ENCODE data around the gene PKP3.
"Not testable (repeated sequence)": the region's sequence is repeated elsewhere in the genome, so short reads cannot be mapped to it uniquely, and the experiment has no call there.

Gene PKP3

GRCh38 chr11:412641-413119 lies 18.7 kb downstream of the PKP3 start:
- no peak for DNase-seq

GRCh38 chr11:413120-414081 lies 19.4 kb downstream of the PKP3 start:
- no peak for DNase-seq

GRCh38 chr11:414318-414857 lies 20.4 kb downstream of the PKP3 start:
- no peak for DNase-seq

- no peak for DNase-seq
Observed at GRCh38 chr11:415640-416041, 21.6 kb downstream of the PKP3 start.

- DNase-seq = no peak
Observed at GRCh38 chr11:416051-416756, 22.2 kb downstream of the PKP3 start.

GRCh38 chr11:416757-417621 lies 23.0 kb downstream of the PKP3 start:
- DNase-seq = no peak

- no peak for DNase-seq
Observed at GRCh38 chr11:417652-418342, 23.8 kb downstream of the PKP3 start.

- DNase-seq = no peak
Observed at GRCh38 chr11:418343-419247, 24.6 kb downstream of the PKP3 start.

GRCh38 chr11:419248-420005 lies 25.4 kb downstream of the PKP3 start:
- no peak for DNase-seq

GRCh38 chr11:420054-420910 lies 26.3 kb downstream of the PKP3 start:
- DNase-seq = no peak

- DNase-seq = no peak
Observed at GRCh38 chr11:420911-421321, 26.9 kb downstream of the PKP3 start.

- DNase-seq = no peak
Observed at GRCh38 chr11:422249-422656, 28.2 kb downstream of the PKP3 start.

- DNase-seq = no peak
Observed at GRCh38 chr11:424232-424631, 30.2 kb downstream of the PKP3 start.

- not testable (repeated sequence) for DNase-seq
Observed at GRCh38 chr11:424766-425165, 30.8 kb downstream of the PKP3 start.

- no peak for DNase-seq
Observed at GRCh38 chr11:425301-425700, 31.3 kb downstream of the PKP3 start.

GRCh38 chr11:426851-427250 lies 32.8 kb downstream of the PKP3 start:
- no peak for DNase-seq

- no peak for DNase-seq
Observed at GRCh38 chr11:428295-428694, 34.3 kb downstream of the PKP3 start.

- DNase-seq = no peak
Observed at GRCh38 chr11:429391-429790, 35.4 kb downstream of the PKP3 start.

- DNase-seq = no peak
Observed at GRCh38 chr11:429931-430456, 36.0 kb downstream of the PKP3 start.
